NB4 (cell line): Measurements from ENCODE around the gene GPR148.

Experiments used
- DNase-seq: peaks from one replicate; pipeline ENCODE4 v3.0.0; 2010; ENCODE audit warnings: low read depth
- H3K4me3 ChIP-seq: one replicate; pipeline ENCODE4 v1.5.1; 2011; ENCODE audit warnings: mild to moderate bottlenecking, low read depth, low read length, moderate library complexity
- MYC ChIP-seq: IDR thresholded peaks from 2 replicates; pipeline ENCODE4 v1.6.1; 2011; ENCODE audit warnings: low read depth, low read length
- POLR2A ChIP-seq: IDR thresholded peaks from 2 replicates; pipeline ENCODE4 v1.6.1; 2011; ENCODE audit warnings: mild to moderate bottlenecking; ENCODE audit not compliant: insufficient read length; ENCODE audit errors: extremely low read depth
- TF ChIP-seq, protein P1 (sequence below): IDR thresholded peaks from 2 replicates; pipeline ENCODE4 v1.6.1; 2011; ENCODE audit warnings: low read depth, low read length
- TF ChIP-seq, protein P2 (sequence below): IDR thresholded peaks from one replicate; pipeline ENCODE4 v1.5.1; 2012; ENCODE audit warnings: low read depth, low read length

Gene GPR148

DNA sequence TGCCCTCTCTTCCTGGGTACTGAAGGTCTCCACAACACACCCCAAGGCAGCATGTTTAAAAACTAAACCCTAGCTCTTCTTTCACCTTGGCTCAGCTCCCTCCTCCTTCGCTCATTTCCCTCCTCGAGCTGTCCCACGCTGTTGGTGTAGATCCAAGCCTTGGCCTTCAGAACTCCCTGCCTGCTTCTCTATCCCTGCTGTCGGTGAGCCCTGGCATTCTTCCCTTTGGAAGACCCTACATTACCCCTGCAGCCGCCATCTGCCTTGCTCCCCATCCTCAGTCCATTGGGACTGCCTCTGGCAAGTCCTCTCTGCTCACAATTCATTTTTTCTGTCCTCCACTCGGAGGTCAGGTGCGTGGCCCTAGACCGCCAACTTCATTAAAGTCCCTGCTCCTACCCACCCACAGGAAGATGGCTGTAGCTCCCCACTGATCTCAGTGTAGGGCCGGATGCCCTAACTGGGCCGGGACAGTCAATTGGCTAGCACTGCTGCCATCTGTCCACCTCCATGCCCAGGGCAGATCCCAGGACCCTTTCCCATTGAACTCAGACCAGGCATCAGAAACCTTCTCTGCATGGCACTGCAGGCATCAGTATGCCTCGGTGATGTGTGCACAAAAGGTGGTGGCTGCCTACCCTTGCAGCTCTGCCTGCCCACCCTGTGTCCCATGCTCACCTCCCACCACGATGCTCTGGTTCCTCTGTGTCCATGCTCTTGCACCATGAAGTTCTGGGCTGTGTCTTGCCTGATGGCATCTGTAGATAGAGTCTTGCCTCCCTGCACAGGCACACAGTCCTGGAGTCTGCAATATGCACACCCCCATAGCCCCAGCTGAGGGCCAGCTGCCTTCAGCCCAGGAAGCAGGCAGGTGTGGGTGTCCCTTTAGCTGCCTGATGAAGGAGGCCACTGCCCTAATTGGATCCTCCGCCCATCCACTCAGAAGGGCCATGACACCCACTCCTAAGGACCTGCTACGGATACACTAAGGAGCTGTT, 32.2 kb downstream of the GPR148 start:
- TF ChIP-seq, protein P1, sequence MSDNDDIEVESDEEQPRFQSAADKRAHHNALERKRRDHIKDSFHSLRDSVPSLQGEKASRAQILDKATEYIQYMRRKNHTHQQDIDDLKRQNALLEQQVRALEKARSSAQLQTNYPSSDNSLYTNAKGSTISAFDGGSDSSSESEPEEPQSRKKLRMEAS = no peak
- TF ChIP-seq POLR2A (no peak), MYC (no peak)
- TF ChIP-seq, protein P2, sequence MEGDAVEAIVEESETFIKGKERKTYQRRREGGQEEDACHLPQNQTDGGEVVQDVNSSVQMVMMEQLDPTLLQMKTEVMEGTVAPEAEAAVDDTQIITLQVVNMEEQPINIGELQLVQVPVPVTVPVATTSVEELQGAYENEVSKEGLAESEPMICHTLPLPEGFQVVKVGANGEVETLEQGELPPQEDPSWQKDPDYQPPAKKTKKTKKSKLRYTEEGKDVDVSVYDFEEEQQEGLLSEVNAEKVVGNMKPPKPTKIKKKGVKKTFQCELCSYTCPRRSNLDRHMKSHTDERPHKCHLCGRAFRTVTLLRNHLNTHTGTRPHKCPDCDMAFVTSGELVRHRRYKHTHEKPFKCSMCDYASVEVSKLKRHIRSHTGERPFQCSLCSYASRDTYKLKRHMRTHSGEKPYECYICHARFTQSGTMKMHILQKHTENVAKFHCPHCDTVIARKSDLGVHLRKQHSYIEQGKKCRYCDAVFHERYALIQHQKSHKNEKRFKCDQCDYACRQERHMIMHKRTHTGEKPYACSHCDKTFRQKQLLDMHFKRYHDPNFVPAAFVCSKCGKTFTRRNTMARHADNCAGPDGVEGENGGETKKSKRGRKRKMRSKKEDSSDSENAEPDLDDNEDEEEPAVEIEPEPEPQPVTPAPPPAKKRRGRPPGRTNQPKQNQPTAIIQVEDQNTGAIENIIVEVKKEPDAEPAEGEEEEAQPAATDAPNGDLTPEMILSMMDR = no peak
- DNase-seq = no peak
- H3K4me3 ChIP-seq = no peak overlapping the region

DNA sequence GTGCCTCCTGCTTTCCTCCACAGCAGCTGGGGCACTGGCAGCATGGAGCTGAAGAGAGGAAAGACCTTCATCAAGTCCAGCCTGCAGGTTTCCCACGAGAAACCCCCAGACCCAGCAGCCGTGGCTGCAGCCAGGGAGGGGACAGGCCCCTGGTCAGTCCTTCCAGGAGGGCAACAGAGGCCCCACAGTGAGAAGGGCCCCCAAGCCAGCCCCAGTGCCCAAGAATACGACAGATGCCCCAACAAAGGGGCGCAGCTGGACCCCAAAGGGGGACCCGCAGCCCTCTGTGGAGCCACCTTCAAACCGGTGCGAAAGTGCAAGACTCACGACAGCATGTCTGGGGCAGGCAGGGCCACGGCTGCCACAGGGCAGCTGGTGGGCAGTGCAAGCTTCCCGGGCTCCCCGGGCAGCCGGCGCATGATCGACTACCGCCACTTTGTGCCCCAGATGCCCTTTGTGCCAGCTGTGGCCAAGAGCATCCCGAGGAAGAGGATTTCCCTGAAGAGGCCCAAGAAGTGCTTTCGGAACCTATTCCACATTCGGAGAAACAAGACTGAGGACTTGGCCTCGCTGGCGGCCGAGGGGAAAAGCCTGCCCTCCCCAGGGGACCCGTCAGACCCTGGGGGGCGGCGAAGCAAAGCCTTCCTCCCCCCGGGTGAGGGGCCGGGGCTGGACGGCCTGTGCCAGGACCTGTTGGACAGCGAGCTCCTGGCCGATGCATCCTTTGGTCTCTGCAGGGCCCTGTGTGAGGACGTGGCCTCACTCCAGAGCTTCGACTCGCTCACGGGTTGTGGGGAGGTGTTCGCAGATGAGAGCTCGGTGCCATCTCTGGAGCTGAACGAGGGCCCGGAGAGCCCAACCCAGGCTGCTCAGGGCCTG, 33.4 kb downstream of the GPR148 start:
- no peak for DNase-seq
- TF ChIP-seq, protein P2 = no peak
- TF ChIP-seq POLR2A (no peak), MYC (no peak)
- TF ChIP-seq, protein P1 = no peak
- H3K4me3 ChIP-seq = no peak overlapping the region

DNA sequence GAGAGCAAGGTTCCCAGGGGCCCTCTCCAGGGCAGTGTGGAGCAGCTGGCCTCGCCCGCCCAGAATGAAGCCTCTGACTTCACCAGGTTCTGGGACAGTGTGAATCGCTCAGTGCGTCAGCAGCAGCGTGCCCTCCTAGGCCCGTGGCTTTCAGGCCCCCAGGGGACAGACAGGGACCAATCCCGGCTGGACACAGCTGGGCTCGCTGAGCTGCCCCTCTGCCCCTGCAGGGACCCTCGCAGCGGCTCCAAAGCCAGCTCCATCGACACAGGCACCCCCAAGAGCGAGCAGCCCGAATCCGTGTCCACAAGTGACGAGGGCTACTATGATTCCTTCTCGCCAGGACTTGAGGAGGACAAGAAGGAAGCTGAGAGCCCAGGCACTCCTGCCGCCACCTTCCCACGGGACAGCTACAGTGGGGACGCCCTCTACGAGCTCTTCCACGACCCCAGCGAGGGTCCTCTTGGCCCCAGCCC, 34.1 kb downstream of the GPR148 start:
- no peak for DNase-seq
- no peak overlapping the region for H3K4me3 ChIP-seq
- TF ChIP-seq, protein P2 = no peak
- TF ChIP-seq POLR2A (no peak), MYC (no peak)
- TF ChIP-seq, protein P1 = no peak

DNA sequence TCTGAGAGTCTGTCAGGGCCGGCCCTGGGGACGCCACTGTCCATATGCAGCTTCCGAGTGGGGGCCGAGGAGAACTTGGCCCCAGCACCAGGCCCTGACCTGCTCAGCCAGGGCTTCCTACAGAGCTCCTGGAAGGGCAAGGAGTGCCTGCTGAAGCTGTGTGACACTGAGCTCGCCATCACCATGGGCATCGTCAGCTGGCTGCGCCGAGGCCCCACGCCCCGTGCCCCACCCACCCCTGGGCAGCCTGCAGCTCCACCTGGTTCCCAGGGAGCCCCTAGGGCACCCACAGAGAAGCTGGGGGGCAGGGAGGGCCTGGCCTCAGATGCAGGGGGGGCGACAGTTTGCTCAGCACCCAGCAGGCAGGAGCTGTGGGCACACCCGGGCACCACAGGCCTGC, 34.5 kb downstream of the GPR148 start:
- no peak overlapping the region for H3K4me3 ChIP-seq
- no peak for DNase-seq
- TF ChIP-seq, protein P2 = no peak

GRCh38 chr2:130764035-130764820, 35.4 kb downstream of the GPR148 start:
- TF ChIP-seq, protein P1 = no peak
- DNase-seq = no peak

More at GRCh38 chr2:130764035-130764820, 35.4 kb downstream of the GPR148 start:
- no peak overlapping the region for H3K4me3 ChIP-seq
